RKO (cell line): ENCODE data around the gene ERI2.
"Not testable (repeated sequence)": the region's sequence is repeated elsewhere in the genome, so short reads cannot be mapped to it uniquely, and the experiment has no call there.

Experiments used
- DNase-seq: peaks from one replicate; pipeline ENCODE4 v3.0.0-alpha.2; 2016; ENCODE audit warnings: low spot score

The ERI2 gene

DNA sequence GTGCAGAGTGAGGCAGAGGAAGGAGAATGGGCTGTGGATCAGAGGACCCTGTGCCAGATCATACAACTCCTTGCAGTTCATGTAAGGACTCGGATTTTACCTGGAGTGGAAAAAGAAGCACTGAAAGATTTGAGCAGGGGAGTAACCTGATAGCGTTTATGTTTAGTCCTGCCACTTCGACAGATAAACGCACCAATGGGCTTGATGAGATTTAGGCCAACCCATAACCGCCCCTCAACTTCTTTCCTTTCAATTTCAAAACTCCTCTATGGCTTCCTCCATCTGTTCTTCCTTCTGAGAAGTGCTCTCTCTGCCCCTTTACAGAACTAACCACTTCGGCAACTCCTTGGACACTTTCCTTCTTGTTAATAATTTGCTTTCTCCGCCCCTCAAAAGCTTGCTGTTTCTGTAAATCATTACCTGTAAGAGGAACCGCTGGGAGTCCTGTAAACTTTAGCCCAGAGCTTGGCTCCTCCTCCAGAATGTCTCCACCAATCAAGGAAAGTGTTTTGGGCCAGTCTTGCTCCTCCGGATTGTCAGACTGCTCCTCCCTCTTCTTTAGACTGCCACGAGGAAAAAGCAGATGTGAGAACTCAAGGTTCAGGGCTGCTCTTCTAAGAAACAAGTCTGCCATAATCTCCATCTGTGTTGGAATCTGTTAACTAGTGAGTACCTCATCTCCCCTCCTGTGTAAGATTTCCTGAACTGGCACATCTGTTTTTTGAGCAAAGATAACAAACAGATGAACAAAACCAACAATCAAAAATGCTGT, 42.6 kb downstream of the ERI2 start, which contains the start of gene ACSM3:
TSS of gene ACSM3 (plus strand) at position 554 of the 772 bp plus-strand sequence. CDS start 6,021 bp downstream, outside the sequence.
- DNase-seq = peak; percentile 63

DNA sequence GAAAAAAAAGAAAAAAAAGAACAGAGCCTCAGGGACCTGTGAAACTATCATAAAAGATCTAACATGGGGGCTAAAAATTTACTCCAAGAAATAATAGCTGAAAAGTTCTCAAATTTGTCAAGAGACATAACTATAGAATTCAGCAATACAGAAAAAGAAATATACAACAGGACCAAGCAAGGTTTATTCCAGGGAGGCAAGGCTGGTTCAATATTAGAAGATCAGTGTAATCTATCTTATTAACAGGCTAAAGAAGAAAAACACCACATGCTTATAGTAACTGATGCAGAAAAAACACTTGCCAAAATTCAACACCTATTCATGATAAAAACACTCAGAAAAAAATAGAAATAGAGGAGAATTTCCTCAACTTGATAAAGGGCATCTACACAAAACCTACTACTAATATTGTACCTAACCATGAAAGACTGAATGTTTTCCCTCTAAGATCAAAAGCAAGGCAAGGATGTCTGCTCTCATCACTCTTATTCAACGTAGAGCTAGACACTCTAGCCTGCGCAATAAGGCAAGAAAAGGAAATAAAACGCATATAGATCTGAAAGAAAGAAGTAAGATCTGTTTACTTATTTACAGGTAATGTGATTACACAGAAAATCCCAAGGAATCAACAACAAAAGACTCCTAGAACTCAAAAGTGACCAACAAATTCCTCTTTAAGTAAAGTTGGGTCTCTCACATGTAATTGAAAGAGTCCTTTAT, 43.7 kb downstream of the ERI2 start:
- DNase-seq = no peak

DNA sequence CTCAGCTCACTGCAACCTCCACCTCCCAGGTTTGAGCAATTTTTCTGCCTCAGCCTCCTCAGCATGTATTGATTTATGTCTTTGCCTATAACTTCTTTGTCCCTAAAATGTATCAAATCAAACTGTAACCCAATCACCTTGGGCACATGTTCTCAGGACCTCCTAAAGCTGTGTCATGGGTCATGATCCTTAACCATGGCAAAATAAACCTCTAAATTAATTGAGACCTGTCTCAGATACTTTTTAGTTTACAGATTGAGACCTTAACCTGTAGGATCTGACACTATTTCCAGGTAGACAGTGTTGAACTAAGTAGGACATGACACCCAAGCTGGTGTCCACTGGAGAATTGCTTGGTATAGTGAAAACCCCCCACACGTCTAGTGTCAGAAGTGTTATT, 45.1 kb downstream of the ERI2 start:
- DNase-seq = no peak

DNA sequence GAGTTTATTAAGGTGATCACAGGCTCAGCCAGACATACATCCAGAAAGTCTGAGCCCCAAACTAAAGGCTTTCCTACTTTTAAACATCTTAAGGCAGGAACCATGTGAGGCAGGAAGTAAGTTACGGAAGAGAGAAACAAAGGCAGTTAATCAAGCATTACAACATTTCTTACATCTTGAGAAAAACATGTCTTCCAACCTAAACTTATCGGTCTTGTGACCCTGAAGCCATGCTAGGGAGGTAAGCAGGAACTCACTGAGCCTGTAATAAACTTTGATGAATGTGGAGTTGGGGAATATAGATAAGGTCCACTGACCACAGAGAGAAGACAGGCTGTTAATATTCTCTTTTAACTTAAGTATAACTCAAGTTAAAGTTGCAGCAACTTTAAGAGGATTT, 45.9 kb downstream of the ERI2 start:
- no peak for DNase-seq

DNA sequence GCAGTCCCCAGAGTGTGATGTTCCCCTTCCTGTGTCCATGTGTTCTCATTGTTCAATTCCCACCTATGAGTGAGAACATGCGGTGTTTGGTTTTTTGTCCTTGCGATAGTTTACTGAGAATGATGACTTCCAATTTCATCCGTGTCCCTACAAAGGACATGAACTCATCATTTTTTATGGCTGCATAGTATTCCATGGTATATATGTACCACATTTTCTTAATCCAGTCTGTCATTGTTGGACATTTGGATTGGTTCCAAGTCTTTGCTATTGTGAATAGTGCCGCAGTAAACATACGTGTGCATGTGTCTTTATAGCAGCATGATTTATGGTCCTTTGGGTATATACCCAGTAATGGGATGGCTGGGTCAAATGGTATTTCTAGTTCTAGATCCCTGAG, 50.5 kb downstream of the ERI2 start:
- not testable (repeated sequence) for DNase-seq

DNA sequence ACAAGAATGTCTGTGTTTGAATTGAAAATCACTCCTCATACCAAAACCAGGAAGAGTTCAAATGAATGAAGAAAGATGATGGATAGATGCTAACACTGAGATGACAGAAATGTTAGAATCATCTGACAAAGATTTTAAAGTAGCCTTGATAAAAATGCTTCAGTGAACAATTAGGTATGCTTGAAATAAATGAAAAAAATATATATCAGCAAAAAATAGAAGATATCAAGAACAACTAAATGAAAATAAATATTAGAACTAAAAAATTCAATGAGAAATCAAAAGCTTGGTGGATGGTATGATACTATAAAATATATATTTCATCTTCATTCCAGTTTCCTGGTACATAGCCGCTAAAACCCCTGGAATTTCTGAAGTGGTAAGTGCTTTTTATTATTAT, 51.0 kb downstream of the ERI2 start:
- no peak for DNase-seq

DNA sequence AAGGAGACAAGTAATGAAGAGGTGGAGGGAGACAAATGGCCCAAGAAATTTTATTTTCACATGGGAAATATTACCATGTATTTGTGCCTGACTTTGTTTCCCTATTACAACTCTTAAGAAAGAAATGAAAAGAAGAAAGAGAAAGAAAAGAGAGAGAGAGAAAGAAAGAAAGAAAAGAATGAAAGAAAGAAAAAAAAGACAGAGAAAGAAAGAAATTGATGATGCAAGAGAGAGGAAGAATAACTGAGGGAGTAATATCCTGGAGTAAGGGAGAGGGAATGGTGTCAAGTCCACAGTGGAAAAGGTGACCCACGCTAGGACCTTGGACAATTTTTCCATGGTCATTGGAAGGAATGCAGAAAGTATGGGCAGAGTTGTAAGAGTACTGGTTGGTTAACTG, 52.5 kb downstream of the ERI2 start:
- DNase-seq = no peak

DNA sequence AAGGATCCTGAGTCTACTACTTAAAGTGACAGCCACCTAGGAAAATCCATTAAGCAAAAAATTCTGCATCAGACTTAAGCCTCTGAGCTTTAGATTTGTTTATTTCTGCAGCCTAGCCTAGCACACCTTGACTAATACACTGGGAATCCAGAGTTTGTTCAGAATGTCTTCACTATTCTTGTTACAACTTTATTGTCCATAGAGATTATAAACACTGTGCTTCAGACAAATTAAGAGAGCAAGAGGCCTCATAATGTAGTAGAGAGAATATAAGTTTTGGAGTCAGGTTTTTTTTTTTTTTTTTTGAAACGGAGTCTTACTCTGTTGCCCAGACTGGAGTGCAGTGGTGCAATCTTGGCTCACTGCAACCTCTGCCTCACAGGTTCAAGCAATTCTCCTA, 55.7 kb downstream of the ERI2 start:
- no peak for DNase-seq

DNA sequence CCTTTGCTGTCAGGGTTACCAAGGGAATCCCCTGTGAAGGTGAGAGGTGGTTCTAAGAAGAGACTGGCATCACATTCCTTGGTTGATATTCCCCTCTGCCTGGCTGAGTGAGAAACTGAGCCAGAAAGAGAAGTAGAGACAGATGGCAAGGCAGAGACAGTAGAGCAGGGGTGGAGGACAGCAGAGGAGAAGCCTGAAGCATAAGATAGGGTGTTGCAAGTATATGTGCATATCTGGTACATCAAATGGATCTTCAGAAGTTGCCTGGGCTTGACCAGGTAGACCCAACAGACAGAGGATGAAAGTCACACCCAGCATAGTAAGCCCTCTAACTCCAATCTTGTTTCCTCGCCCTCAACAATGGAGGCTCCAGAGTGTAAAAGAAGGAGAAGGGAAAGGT, 56.8 kb downstream of the ERI2 start:
- DNase-seq = no peak

DNA sequence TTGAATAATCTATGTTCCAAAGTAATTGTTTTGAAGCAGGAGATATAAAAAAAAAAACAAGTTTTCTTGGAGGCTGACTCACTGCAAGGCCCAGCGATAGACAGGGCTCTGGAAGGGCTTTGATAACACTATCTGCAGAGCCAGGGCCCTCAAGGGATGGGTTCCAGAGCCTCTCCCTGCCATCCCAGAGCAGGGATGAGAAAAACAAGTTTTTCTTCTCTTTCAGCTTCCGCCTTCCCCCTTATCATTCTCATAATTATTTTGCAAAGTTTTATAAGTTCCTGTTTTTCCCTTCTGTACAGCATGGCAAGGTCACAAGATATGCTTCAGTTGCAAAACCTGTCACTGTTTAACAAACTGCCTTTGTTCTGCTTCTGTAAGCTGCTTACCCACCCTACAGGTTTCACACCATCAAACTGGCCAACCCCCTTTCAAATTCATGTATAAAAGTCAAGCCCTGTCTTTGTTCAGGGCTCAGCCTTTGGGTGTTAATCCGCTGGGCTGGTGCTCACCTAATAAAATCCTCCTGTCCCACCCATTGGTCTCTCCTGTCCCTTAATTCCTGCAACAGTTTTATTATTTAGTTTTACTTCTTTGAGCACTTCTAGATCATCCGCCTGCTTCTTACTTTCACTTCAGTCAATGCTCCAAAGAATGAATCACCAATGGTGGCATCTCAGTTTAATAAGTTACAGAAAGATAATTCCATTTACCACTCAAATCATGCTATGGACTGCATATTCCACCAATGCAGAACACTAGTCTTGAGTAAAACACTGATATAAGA, 59.0 kb downstream of the ERI2 start:
- no peak for DNase-seq

DNA sequence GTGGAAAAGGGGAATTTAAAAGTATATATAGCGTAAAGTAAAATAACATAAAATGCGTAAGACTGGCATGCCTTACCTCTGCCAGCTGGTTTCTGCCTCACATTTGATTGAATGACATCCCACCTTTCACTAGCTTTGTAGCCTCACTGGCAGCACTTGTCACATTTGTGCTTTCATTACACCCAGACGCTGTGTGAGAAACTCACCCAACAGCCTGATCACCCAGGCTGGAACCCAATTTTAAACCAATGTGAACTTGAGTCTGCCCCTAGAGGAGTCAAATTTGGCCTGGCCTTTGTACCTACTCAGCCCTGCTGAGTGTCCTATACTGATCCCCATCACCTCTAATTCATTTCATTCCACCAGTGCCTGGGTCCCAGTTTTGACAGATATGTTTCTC, 59.8 kb downstream of the ERI2 start:
- DNase-seq = no peak
